ENCODE results near the gene LEO1. TPM values are rescaled to one million over a fixed set of nuclear protein-coding genes. Genes with fewer than 3 reads are reported as not detected.

LEO1 gene
- total and polyA plus RNA-seq, 10 of the 15 experiments (the other 5 are each of a cell fraction or from before 2014, with no cell fraction given): 13.6 to 50.6 (median 32.4) TPM

- TF ChIP-seq POU2F2 (IDR thresholded peaks at IDR 0.05; ENCODE audit: borderline replicate concordance, low read depth, low read length) (no peak; the same call in 2 of the 3 replicates), NFIC (IDR thresholded peaks at IDR 0.05; ENCODE audit: low read depth, low read length) (peak; percentile 47; the same call in 1 of the 2 replicates), STAT1 (conservative IDR thresholded peaks at IDR 0.05) (no peak; the same call in 1 of the 2 replicates), E4F1 (IDR thresholded peaks at IDR 0.05; ENCODE audit: borderline replicate concordance, partially characterized antibody) (peak; percentile 100), NFXL1 (IDR thresholded peaks at IDR 0.05; ENCODE audit: borderline replicate concordance) (no peak), HDAC6 (IDR thresholded peaks at IDR 0.05; ENCODE audit: unreplicated experiment) (no peak), SMARCA5 (IDR thresholded peaks at IDR 0.05) (no peak; the same call in 1 of the 2 replicates), NRF1 (conservative IDR thresholded peaks at IDR 0.05; ENCODE audit: low read depth, low read length) (no peak), TBL1XR1 (IDR thresholded peaks at IDR 0.05; ENCODE audit: low read depth, low read length) (peak; percentile 27; the same call in 1 of the 2 replicates), BACH1 (IDR thresholded peaks at IDR 0.05; ENCODE audit: borderline replicate concordance) (peak; percentile 70; the same call in 1 of the 2 replicates), NFYA (IDR thresholded peaks at IDR 0.05; ENCODE audit: borderline replicate concordance, low read depth, low read length) (no peak)
- TF ChIP-seq, protein P1, sequence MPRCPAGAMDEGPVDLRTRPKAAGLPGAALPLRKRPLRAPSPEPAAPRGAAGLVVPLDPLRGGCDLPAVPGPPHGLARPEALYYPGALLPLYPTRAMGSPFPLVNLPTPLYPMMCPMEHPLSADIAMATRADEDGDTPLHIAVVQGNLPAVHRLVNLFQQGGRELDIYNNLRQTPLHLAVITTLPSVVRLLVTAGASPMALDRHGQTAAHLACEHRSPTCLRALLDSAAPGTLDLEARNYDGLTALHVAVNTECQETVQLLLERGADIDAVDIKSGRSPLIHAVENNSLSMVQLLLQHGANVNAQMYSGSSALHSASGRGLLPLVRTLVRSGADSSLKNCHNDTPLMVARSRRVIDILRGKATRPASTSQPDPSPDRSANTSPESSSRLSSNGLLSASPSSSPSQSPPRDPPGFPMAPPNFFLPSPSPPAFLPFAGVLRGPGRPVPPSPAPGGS (IDR thresholded peaks at IDR 0.05; ENCODE audit: borderline replicate concordance, insufficient read depth, low read depth, low read length, poor library complexity, severe bottlenecking): no peak
These were observed at the start of gene LEO1 (continued) for GRCh38 chr15:51971375-51972133.
